Heart left ventricle (tissue), 16 donors: ENCODE results near the gene KCNQ1. TPM values are rescaled to one million over a fixed set of nuclear protein-coding genes. Genes with fewer than 3 reads are reported as not detected.

Source experiments
- ATAC-seq, 4 donors: fragments of 200-7000 bp; cut with Tn5 transposase; one replicate each; pipeline ENCODE4 v1.9.1; 2020 to 2022; ENCODE audit warnings: moderate library complexity in 4 of 4, mild to moderate bottlenecking in 3 of 4, moderate number of reproducible peaks in 1 of 4
- DNase-seq, 5 donors: peaks; one replicate each; pipeline ENCODE4 v3.0.0-alpha.2; 2020
- H3K27ac ChIP-seq, 12 donors: fragments of 200-600 bp; sonication (generic) in 4 of 12; one replicate each; pipeline versions ENCODE4 v1.5.0 to v1.8.0; 2016 to 2022; ENCODE audit warnings: mild to moderate bottlenecking in 2 of 12
- H3K27me3 ChIP-seq, 9 donors: fragments of 200-600 bp; sonication (generic) in 2 of 9; one replicate each; pipeline versions ENCODE4 v1.5.1 to v1.8.0; 2016 to 2022; ENCODE audit warnings: mild to moderate bottlenecking in 3 of 9
- H3K36me3 ChIP-seq, 9 donors: fragments of 200-600 bp; sonication (generic) in 2 of 9; one replicate each; pipeline versions ENCODE4 v1.5.0 to v1.8.0; 2018 to 2022; ENCODE audit warnings: mild to moderate bottlenecking in 2 of 9
- H3K4me1 ChIP-seq, 12 donors: fragments of 200-600 bp; sonication (generic) in 4 of 12; one replicate each; pipeline versions ENCODE4 v1.5.0 to v1.8.0; 2016 to 2022; ENCODE audit warnings: mild to moderate bottlenecking in 3 of 12
- H3K4me3 ChIP-seq, 12 donors: fragments of 200-600 bp; sonication (generic) in 4 of 12; one replicate each; pipeline versions ENCODE4 v1.5.0 to v1.8.0; 2017 to 2022; ENCODE audit warnings: mild to moderate bottlenecking in 9 of 12, moderate library complexity in 4 of 12
- H3K9me3 ChIP-seq, 12 donors: fragments of 200-600 bp; sonication (generic) in 4 of 12; one replicate each; pipeline versions ENCODE4 v1.5.0 to v1.8.0; 2016 to 2022; ENCODE audit warnings: mild to moderate bottlenecking in 1 of 12
- CTCF ChIP-seq, 12 donors: fragments of 200-600 bp; sonication (generic) in 4 of 12; IDR thresholded peaks; one replicate each; pipeline versions ENCODE4 v1.5.0 to v1.8.0; 2018 to 2022; ENCODE audit warnings: antibody characterized with exemption in 12 of 12, mild to moderate bottlenecking in 5 of 12
- POLR2A ChIP-seq, 2 donors: fragments of 450-650 bp; IDR thresholded peaks; one replicate each; pipeline ENCODE4 v1.6.1; 2017; ENCODE audit warnings: antibody characterized with exemption in 2 of 2, mild to moderate bottlenecking in 2 of 2, moderate library complexity in 2 of 2
- WGBS, 4 donors: extraction: QIAGEN DNeasy Blood & Tissue Kit in 2 of 4; methylation state at CpG; one replicate each; pipeline versions ENCODE4 v1.1.5 to v1.1.7; 2013 to 2018; 5-methylcytosine and 5-hydroxymethylcytosine counted together
- intact Hi-C, 10 donors: fragments of 100-400 bp; cut with DNase I; formaldehyde crosslinking; loops; one replicate each; pipeline versions ENCODE4 v1.11.1 to v1.14.2; 2022
- polyA plus RNA-seq, 2 donors: library from polyadenylated mRNA; stranded (reverse); fragments of 200-250 nt; gene quantifications; one replicate each; pipeline ENCODE4 v1.2.3, GENCODE V29; 2013
- total RNA-seq, 9 donors: library from RNA; depleted of rRNA in 2 of 9; stranded (reverse); fragments of >200 nt in 2 of 9; fragmentation: NEBNext Ultra II Directional in 3 of 9; extraction: Animal tissue kit (Norgen Biotek cat#: 25700) in 3 of 9; gene quantifications; one replicate each; pipeline versions ENCODE4 v1.1.0 to v1.2.4, GENCODE V29; 2016 to 2023
- donor health status: ischemic (EF 13 %, LVEDD 7.1; RV severe dilation, severe dysfunction).
- donor health status: healthy with polysubstance abuse.
- donor health status: DM: no; HTN: yes; CAD: no.
- donor health status: DM: no; HTN: no; CAD: no.
- donor health status: ischemic (EF 25% LVEDD 6.9; RV normal size, moderate dysfunction).
- donor health status: ischemic (EF 25% LVEDD 5.7; RV mildly dilated, moderate dysfunction).
- donor health status: healthy.
- donor health status: DM: yes; HTN: yes; CAD: no.
- donor health status: ischemic (EF 35%, LVEDD 5.7; RV mildly dilated, moderate dysfunction).
- donor health status: nonischemic (EF 11% LVEDD 7.7; RV severe dilation, severe dysfunction).
- donor health status: DM: yes; HTN: yes; CAD: no.
- donor health status: PGD.
- donor health status: ischemic (EF 29% LVEDD 5.4; RV normal size, mild dysfunction).
- donor health status: nonischemic (EF 23%, LVEDD 6.1; RV moderate dilation, normal function).

KCNQ1 gene
- total and polyA plus RNA-seq, 11 donors = 18.6 to 42.4 (median 31.4) TPM

DNA sequence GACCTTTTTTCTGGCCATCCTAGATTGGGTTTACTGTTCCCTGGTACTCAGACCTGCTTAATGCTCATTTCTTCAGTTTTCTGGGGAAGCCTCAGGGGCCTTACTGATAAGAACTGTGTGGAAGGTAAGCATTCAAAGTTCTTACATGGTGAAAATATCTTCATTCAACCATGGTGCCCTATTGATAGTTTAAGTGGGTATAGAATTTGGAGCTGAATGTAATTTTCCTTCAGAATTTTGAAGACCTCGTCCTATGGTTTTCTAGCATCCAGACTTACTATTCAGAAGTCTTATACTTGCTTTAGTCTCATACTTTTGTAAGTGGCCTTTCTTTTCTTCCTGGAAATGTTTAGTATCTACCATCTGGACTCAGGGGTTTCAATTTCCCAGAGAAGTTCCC lies 365.0 kb downstream of the KCNQ1 start:
- intact Hi-C loops = loop anchor here in 2 of 10 donors (10.0 kb wide), 3 partner anchors 55 to 65 kb away; no protein-coding TSS in a partner anchor
- Histone ChIP-seq H3K27ac (no peak overlapping the region), H3K4me3 (no peak overlapping the region), H3K36me3 (no peaks in the 10 kb centered on the region), H3K27me3 (no peaks in the 10 kb centered on the region), H3K4me1 (peaks cover 2 to 59% (median 46%) of the 10 kb centered on the region in 12 donors), H3K9me3 (peaks cover 0 to 6% (median 0%) of the 10 kb centered on the region in 12 donors)
- ATAC-seq (no peak), DNase-seq (no peak)
- TF ChIP-seq POLR2A (IDR thresholded peaks at IDR 0.05) (no peak), CTCF (IDR thresholded peaks at IDR 0.05) (no peak)
- 95 to 98% (median 97%) methylated on average over 1 of the region's 1 CpG for WGBS, 4 donors

DNA sequence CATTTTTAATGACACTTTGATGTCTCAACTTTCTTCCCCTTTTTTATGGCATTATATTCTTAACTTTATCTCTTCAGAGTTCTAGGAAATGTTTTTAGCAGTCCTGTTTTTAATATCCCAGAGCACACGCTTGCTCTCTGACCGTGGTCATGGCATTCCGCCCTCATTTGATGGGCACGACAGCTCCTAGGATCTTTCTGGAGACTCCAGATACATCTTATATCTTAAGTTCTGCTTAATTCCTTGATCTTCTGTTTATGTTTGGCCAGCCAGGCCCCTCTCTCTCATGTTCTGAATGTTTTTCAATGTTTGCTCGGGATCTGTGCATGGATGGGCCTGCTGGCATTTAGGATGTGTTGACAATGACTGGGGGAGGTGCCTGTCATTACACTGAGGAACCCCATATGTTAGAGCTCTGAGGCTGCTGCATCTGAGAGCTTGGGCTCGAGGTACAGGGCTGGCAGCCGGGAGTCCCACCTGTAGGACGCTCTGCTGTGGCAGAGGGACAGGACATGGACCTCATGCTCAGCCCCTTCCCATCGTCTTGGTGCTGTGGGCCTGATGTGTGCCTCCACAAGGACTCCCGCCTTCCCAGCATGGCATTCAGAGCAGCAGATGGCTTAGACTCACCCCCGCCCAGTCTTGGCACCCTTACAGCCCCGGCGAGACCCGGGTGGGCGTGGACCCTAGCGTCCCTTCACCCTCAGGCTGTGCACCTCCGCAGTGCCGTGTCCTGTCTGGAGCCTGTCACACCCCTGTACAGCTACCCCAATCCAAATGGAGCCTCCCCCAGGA lies 365.8 kb downstream of the KCNQ1 start:
- TF ChIP-seq CTCF (IDR thresholded peaks at IDR 0.05) (no peak), POLR2A (IDR thresholded peaks at IDR 0.05) (no peak)
- intact Hi-C loops = loop anchor here in 2 of 10 donors (10.0 kb wide), 3 partner anchors 54 to 64 kb away; no protein-coding TSS in a partner anchor
- DNase-seq (peak in 3 of 5 donors; percentile 18 to 58 (median 25)), ATAC-seq (no peak)
- WGBS, 4 donors = 79 to 93% (median 88%) methylated on average over 16 to 18 of the region's 18 CpGs
- Histone ChIP-seq H3K4me3 (no peak overlapping the region), H3K4me1 (peaks cover 2 to 53% (median 40%) of the 10 kb centered on the region in 12 donors), H3K9me3 (peaks cover 0 to 6% (median 0%) of the 10 kb centered on the region in 12 donors), H3K27ac (peak overlapping the region in 9 of 12 donors; percentile 39 to 86 (median 73)), H3K27me3 (no peaks in the 10 kb centered on the region), H3K36me3 (no peaks in the 10 kb centered on the region)

DNA sequence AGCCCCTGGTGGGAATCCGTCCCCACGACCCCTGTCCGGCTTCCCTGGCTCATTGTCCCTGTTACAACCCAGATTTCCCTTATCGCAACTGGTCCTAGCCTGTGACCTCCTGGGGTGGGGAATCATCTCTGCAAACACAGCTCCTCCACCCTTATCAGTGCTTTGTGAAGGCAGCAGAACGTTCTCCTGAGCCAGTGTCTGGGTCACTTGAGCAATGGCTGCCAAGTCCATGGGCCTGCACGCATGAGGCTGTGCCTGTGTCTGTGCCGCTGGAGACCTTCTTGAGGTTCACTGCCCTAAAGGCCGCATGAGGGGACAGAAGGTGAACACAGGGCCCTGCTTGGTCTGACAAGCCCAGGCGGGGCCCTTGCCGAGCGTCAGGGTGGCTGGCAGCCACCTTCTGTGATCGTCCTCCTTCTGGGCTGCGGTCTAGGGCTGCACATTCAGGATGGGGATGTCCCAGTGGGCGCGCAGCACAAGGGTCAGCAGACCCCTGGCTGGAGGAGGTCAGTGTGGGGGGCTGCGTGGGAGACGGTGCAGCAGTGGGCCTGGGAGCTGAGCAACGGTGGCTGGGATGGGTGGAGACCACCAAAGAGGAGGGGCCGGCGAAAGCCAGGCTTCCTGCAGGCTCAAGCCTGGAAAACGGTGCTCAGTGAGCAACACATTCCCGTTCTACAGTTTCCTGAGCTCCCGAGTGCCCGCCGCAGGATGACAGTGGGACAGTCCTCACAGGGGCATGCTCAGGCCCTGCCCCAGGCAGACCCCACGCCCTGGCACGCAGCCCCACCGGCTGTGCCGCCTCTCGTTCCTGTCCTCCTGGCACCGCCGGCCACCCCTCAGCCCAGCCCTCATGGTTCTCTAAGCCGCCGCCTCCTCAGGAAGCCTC lies 366.6 kb downstream of the KCNQ1 start:
- Histone ChIP-seq H3K36me3 (no peaks in the 10 kb centered on the region), H3K9me3 (peaks cover 0 to 11% (median 0%) of the 10 kb centered on the region in 12 donors), H3K27me3 (no peaks in the 10 kb centered on the region), H3K4me3 (peak overlapping the region in 9 of 12 donors; percentile 10 to 47 (median 26)), H3K27ac (peak overlapping the region; percentile 45 to 86 (median 72)), H3K4me1 (peaks cover 2 to 46% (median 38%) of the 10 kb centered on the region in 12 donors)
- peak in 3 of 5 donors; percentile 28 to 64 (median 43) for DNase-seq
- intact Hi-C loops = loop anchor here in 3 of 10 donors (1.0 to 10.0 kb wide), 4 partner anchors 14 to 63 kb away; no protein-coding TSS in a partner anchor
- TF ChIP-seq CTCF (IDR thresholded peaks at IDR 0.05) (no peak), POLR2A (IDR thresholded peaks at IDR 0.05) (no peak)
- 64 to 76% (median 71%) methylated on average over 19 to 34 of the region's 34 CpGs for WGBS, 4 donors
- ATAC-seq = peak in 3 of 4 donors; percentile 4 to 38 (median 12)
